Mesendoderm (in vitro differentiated cells): ENCODE data around the gene CDK11B.

Experiments used
- DNase-seq: peaks from one replicate; pipeline ENCODE4 v3.0.0; 2013
- H2AK5ac ChIP-seq: 2 replicates; pipeline ENCODE4 v1.6.1; 2013; ENCODE audit warnings: low read length, inconsistent platforms
- H2BK120ac ChIP-seq: 2 replicates; pipeline ENCODE4 v1.6.1; 2013; ENCODE audit warnings: low read depth, mild to moderate bottlenecking, low read length, moderate library complexity, mixed read lengths
- H2BK15ac ChIP-seq: replicated peaks from 2 replicates; pipeline ENCODE4 v1.6.1; 2013; ENCODE audit warnings: low read depth, mild to moderate bottlenecking, moderate library complexity
- H2BK5ac ChIP-seq: 2 replicates; pipeline ENCODE4 v1.6.1; 2013; ENCODE audit warnings: low read length, inconsistent platforms
- H3K18ac ChIP-seq: 2 replicates; pipeline ENCODE4 v1.6.1; 2013; ENCODE audit warnings: mild to moderate bottlenecking, low read length, mixed read lengths
- H3K23ac ChIP-seq: one replicate; pipeline ENCODE4 v1.6.1; 2013; ENCODE audit warnings: low read length
- H3K27ac ChIP-seq: 2 replicates; pipeline ENCODE4 v1.5.1; 2013; ENCODE audit warnings: low read depth, mild to moderate bottlenecking, inconsistent platforms, low read length, moderate library complexity
- H3K27me3 ChIP-seq: 2 replicates; pipeline ENCODE4 v1.6.1; 2013; ENCODE audit warnings: low read length, control low read depth, mild to moderate bottlenecking, inconsistent platforms; ENCODE audit not compliant: insufficient read depth, poor library complexity
- H3K36me3 ChIP-seq: 2 replicates; pipeline ENCODE4 v1.6.1; 2013; ENCODE audit warnings: low read length, inconsistent platforms; ENCODE audit not compliant: control insufficient read depth, insufficient read depth
- H3K4ac ChIP-seq: one replicate; pipeline ENCODE4 v1.6.1; 2013; ENCODE audit warnings: low read depth, mild to moderate bottlenecking, low read length, moderate library complexity
- H3K4me1 ChIP-seq: 2 replicates; pipeline ENCODE4 v1.6.1; 2013; ENCODE audit warnings: low read depth, low read length, inconsistent platforms; ENCODE audit not compliant: control insufficient read depth
- H3K4me2 ChIP-seq: 2 replicates; pipeline ENCODE4 v1.6.1; 2013; ENCODE audit warnings: low read length
- H3K4me3 ChIP-seq: 2 replicates; pipeline ENCODE4 v1.5.1; 2013; ENCODE audit warnings: mild to moderate bottlenecking, low read length
- H3K56ac ChIP-seq: one replicate; pipeline ENCODE4 v1.6.1; 2013; ENCODE audit warnings: low read length
- H3K79me1 ChIP-seq: 2 replicates; pipeline ENCODE4 v1.6.1; 2013; ENCODE audit warnings: low read length, inconsistent platforms
- H3K79me2 ChIP-seq: 2 replicates; pipeline ENCODE4 v1.6.1; 2013; ENCODE audit warnings: mild to moderate bottlenecking, low read length; ENCODE audit not compliant: control insufficient read depth, insufficient read depth
- H3K9ac ChIP-seq: 2 replicates; pipeline ENCODE4 v1.6.1; 2013; ENCODE audit warnings: low read length, inconsistent platforms
- H4K5ac ChIP-seq: one replicate; pipeline ENCODE4 v1.6.1; 2013; ENCODE audit warnings: low read length
- H4K8ac ChIP-seq: one replicate; pipeline ENCODE4 v1.6.1; 2013; ENCODE audit warnings: low read depth, mild to moderate bottlenecking, control low read depth, low read length, moderate library complexity
- WGBS: extraction: QIAGEN DNeasy Blood & Tissue Kit; methylation state at CpG from one replicate; pipeline ENCODE4 v1.1.7; 2013; ENCODE audit warnings: low lambda C conversion rate, missing lambda C conversion rate; ENCODE audit not compliant: insufficient coverage; ENCODE audit errors: extremely low coverage; 5-methylcytosine and 5-hydroxymethylcytosine counted together

CDK11B gene

GRCh38 chr1:1614204-1614953 lies 44.4 kb downstream of the CDK11B start:
- Histone ChIP-seq H3K4me1 (peaks cover 7% of the 10 kb centered on the region), H3K4me3 (peak overlapping the region; percentile 53), H3K18ac (no peak overlapping the region), H3K79me1 (peaks cover 8% of the 10 kb centered on the region), H2AK5ac (no peak overlapping the region), H4K5ac (no peak overlapping the region), H3K4ac (no peak overlapping the region), H2BK120ac (no peak overlapping the region), H2BK5ac (no peak overlapping the region), H3K4me2 (peak overlapping the region; percentile 82), H2BK15ac (no peak overlapping the region), H4K8ac (no peak overlapping the region), H3K36me3 (no peaks in the 10 kb centered on the region), H3K79me2 (peaks cover 4% of the 10 kb centered on the region), H3K27ac (no peak overlapping the region), H3K27me3 (no peaks in the 10 kb centered on the region), H3K56ac (peak overlapping the region; percentile 82), H3K23ac (peak overlapping the region; percentile 66), H3K9ac (peak overlapping the region; percentile 59)
- WGBS, result no CpG with 5 or more reads among the region's 30 CpGs
- DNase-seq, result no peak

GRCh38 chr1:1613509-1614082 lies 45.2 kb downstream of the CDK11B start:
- H3K4me2 ChIP-seq, result no peak overlapping the region
- H3K4ac ChIP-seq, result no peak overlapping the region
- H3K23ac ChIP-seq, result no peak overlapping the region
- no peak overlapping the region for H4K5ac ChIP-seq
- H3K4me1 ChIP-seq, result peaks cover 7% of the 10 kb centered on the region
- DNase-seq, result no peak
- no peak overlapping the region for H3K9ac ChIP-seq
- H4K8ac ChIP-seq, result no peak overlapping the region
- H2AK5ac ChIP-seq, result no peak overlapping the region
- no peak overlapping the region for H2BK5ac ChIP-seq
- H3K27me3 ChIP-seq, result no peaks in the 10 kb centered on the region
- H3K27ac ChIP-seq, result no peak overlapping the region
- H3K56ac ChIP-seq, result no peak overlapping the region
- H3K18ac ChIP-seq, result no peak overlapping the region
- H3K79me2 ChIP-seq, result peaks cover 4% of the 10 kb centered on the region
- H2BK15ac ChIP-seq, result no peak overlapping the region
- H3K79me1 ChIP-seq, result peaks cover 8% of the 10 kb centered on the region
- WGBS, result no CpG with 5 or more reads among the region's 11 CpGs
- H3K4me3 ChIP-seq, result no peak overlapping the region
- H2BK120ac ChIP-seq, result no peak overlapping the region
- H3K36me3 ChIP-seq, result no peaks in the 10 kb centered on the region

- H4K8ac ChIP-seq, result no peak overlapping the region
- DNase-seq, result no peak
- H3K4ac ChIP-seq, result no peak overlapping the region
- H2BK15ac ChIP-seq, result no peak overlapping the region
- H3K79me1 ChIP-seq, result peaks cover 8% of the 10 kb centered on the region
- no peak overlapping the region for H3K23ac ChIP-seq
- peaks cover 4% of the 10 kb centered on the region for H3K79me2 ChIP-seq
- no peak overlapping the region for H4K5ac ChIP-seq
- no peak overlapping the region for H3K27ac ChIP-seq
- no peak overlapping the region for H2BK120ac ChIP-seq
- H2AK5ac ChIP-seq, result no peak overlapping the region
- H2BK5ac ChIP-seq, result no peak overlapping the region
- peaks cover 7% of the 10 kb centered on the region for H3K4me1 ChIP-seq
- WGBS, result no CpG with 5 or more reads among the region's 3 CpGs
- H3K18ac ChIP-seq, result no peak overlapping the region
- H3K9ac ChIP-seq, result no peak overlapping the region
- no peak overlapping the region for H3K4me3 ChIP-seq
- no peak overlapping the region for H3K56ac ChIP-seq
- no peak overlapping the region for H3K4me2 ChIP-seq
- no peaks in the 10 kb centered on the region for H3K27me3 ChIP-seq
- H3K36me3 ChIP-seq, result no peaks in the 10 kb centered on the region
Measured at GRCh38 chr1:1612104-1612400, 46.8 kb downstream of the CDK11B start.

GRCh38 chr1:1610796-1611195 lies 48.0 kb downstream of the CDK11B start:
- H3K4me3 ChIP-seq, result no peak overlapping the region
- peaks cover 4% of the 10 kb centered on the region for H3K79me2 ChIP-seq
- no peak overlapping the region for H3K4ac ChIP-seq
- H2BK5ac ChIP-seq, result no peak overlapping the region
- no peak overlapping the region for H3K56ac ChIP-seq
- H3K23ac ChIP-seq, result no peak overlapping the region
- H3K27ac ChIP-seq, result no peak overlapping the region
- no peak overlapping the region for H4K8ac ChIP-seq
- no peak overlapping the region for H3K18ac ChIP-seq
- H2AK5ac ChIP-seq, result no peak overlapping the region
- H4K5ac ChIP-seq, result no peak overlapping the region
- H3K9ac ChIP-seq, result no peak overlapping the region
- H3K36me3 ChIP-seq, result no peaks in the 10 kb centered on the region
- no peak for DNase-seq
- WGBS, result no CpG with 5 or more reads among the region's 9 CpGs
- H3K27me3 ChIP-seq, result no peaks in the 10 kb centered on the region
- H3K4me1 ChIP-seq, result peaks cover 7% of the 10 kb centered on the region
- no peak overlapping the region for H2BK120ac ChIP-seq
- peaks cover 8% of the 10 kb centered on the region for H3K79me1 ChIP-seq
- no peak overlapping the region for H3K4me2 ChIP-seq
- H2BK15ac ChIP-seq, result no peak overlapping the region

GRCh38 chr1:1609822-1610485 lies 48.9 kb downstream of the CDK11B start:
- Histone ChIP-seq H4K5ac (no peak overlapping the region), H3K4me3 (no peak overlapping the region), H3K79me1 (peaks cover 8% of the 10 kb centered on the region), H3K56ac (no peak overlapping the region), H3K4me1 (peaks cover 7% of the 10 kb centered on the region), H3K79me2 (peaks cover 4% of the 10 kb centered on the region), H3K4ac (no peak overlapping the region), H3K27ac (no peak overlapping the region), H2BK120ac (no peak overlapping the region), H2AK5ac (no peak overlapping the region), H3K9ac (no peak overlapping the region), H3K18ac (no peak overlapping the region), H2BK15ac (no peak overlapping the region), H3K27me3 (no peaks in the 10 kb centered on the region), H3K4me2 (no peak overlapping the region), H2BK5ac (no peak overlapping the region), H4K8ac (no peak overlapping the region), H3K23ac (no peak overlapping the region), H3K36me3 (no peaks in the 10 kb centered on the region)
- DNase-seq, result no peak
- WGBS, result no CpG with 5 or more reads among the region's 12 CpGs
